HCT116 (cell line): ENCODE data around the gene KCNAB2. TPM values are rescaled to one million over a fixed set of nuclear protein-coding genes. Genes with fewer than 3 reads are reported as not detected.

Experiments
- ATAC-seq: fragments of 200-7000 bp; cut with Tn5 transposase; 2 replicates; pipeline ENCODE4 v1.9.1; 2020; ENCODE audit warnings: mild to moderate bottlenecking, moderate library complexity
- BruUV-seq: library from RNA; stranded (reverse); fragments of 400-500 nt; replicated peaks from 2 replicates; lab custom pipeline; 2021; lab: Mats Ljungman, UMichigan
- CTCF ChIA-PET: fragments of 300-600 bp; sonication (Branson Sonifier 250); formaldehyde crosslinking; loops from one replicate; lab custom pipeline; 2021; ENCODE audit warnings: antibody characterized with exemption; lab: Charles Lee
- POLR2A ChIA-PET: fragments of 300-600, 350-600 bp; sonication (Branson Sonifier 250); formaldehyde crosslinking; loops from one replicate; lab custom pipeline; 2021; ENCODE audit warnings: antibody characterized with exemption; lab: Charles Lee
- RAD21 ChIA-PET, 2 experiments: fragments of 300-600 bp; sonication (Branson Sonifier 250); formaldehyde crosslinking; loops; one replicate each; lab custom pipeline; 2023; ENCODE audit warnings: low total read pairs in 2 of 2; ENCODE audit not compliant: uncharacterized antibody in 2 of 2, unreplicated experiment in 2 of 2, low non-redundant PET in 1 of 2; lab: Charles Lee
- DNase-seq: peaks from one replicate; pipeline ENCODE4 v3.0.0-alpha.2; 2010; ENCODE audit warnings: low read depth, low spot score
- H2AFZ ChIP-seq: fragments of 200-600 bp; shearing (Covaris generic), sonication (generic); 2 replicates; pipeline ENCODE4 v1.6.1; 2017; ENCODE audit warnings: low read depth, mixed run types, mixed read lengths, antibody characterized with exemption, low read length; ENCODE audit not compliant: poor library complexity, severe bottlenecking
- H3K27ac ChIP-seq: 2 replicates; pipeline ENCODE4 v1.5.1; 2012; ENCODE audit warnings: low read depth, low read length
- H3K27me3 ChIP-seq: fragments of 200-600 bp; sonication (generic); 2 replicates; pipeline ENCODE4 v1.6.1; 2016; ENCODE audit warnings: mixed run types, low read length, mixed read lengths; ENCODE audit not compliant: insufficient read depth
- H3K36me3 ChIP-seq, 2 experiments: fragments of 200-500 bp in 1 of 2; fragments of 200-600 bp in 1 of 2; sonication (Bioruptor generic) in 1 of 2; sonication (generic) in 1 of 2; 2 replicates each; pipeline versions ENCODE4 v1.5.1 to v1.6.1; 2014 to 2016; ENCODE audit warnings: low read length in 2 of 2, inconsistent platforms in 1 of 2, mixed read lengths in 1 of 2, mixed run types in 1 of 2; ENCODE audit not compliant: insufficient read depth in 2 of 2, control insufficient read depth in 1 of 2
- H3K4me1 ChIP-seq, 2 experiments: fragments of 200-600 bp in 1 of 2; sonication (generic) in 1 of 2; 2 replicates each; pipeline versions ENCODE4 v1.5.1 to v1.6.1; 2012 to 2017; ENCODE audit warnings: low read length in 2 of 2, inconsistent platforms in 1 of 2, mild to moderate bottlenecking in 1 of 2, mixed read lengths in 1 of 2, mixed run types in 1 of 2, moderate library complexity in 1 of 2; ENCODE audit not compliant: insufficient read depth in 2 of 2, control insufficient read depth in 1 of 2
- H3K4me2 ChIP-seq: fragments of 200-600 bp; sonication (generic); 2 replicates; pipeline ENCODE4 v1.6.1; 2017; ENCODE audit warnings: mixed run types, low read length, mixed read lengths
- H3K4me3 ChIP-seq, 2 experiments: fragments of 200-600 bp in 1 of 2; sonication (generic) in 1 of 2; replicated peaks in 1 of 2; 2 replicates each; pipeline ENCODE4 v1.5.1; 2011 to 2016; ENCODE audit warnings: low read length in 2 of 2, control low read depth in 1 of 2, low read depth in 1 of 2, mild to moderate bottlenecking in 1 of 2, mixed read lengths in 1 of 2, mixed run types in 1 of 2
- H3K79me2 ChIP-seq: fragments of 200-600 bp; sonication (generic); 2 replicates; pipeline ENCODE4 v1.6.1; 2017; ENCODE audit warnings: mild to moderate bottlenecking, mixed run types, low read length, moderate library complexity, mixed read lengths; ENCODE audit not compliant: insufficient read depth
- H3K9ac ChIP-seq: fragments of 200-600 bp; sonication (generic); 2 replicates; pipeline ENCODE4 v1.6.1; 2016; ENCODE audit warnings: low read length, mixed read lengths
- H3K9me2 ChIP-seq: fragments of 200-600 bp; sonication (generic), shearing (Covaris generic); 2 replicates; pipeline ENCODE4 v1.6.1; 2017; ENCODE audit warnings: mixed run types, mild to moderate bottlenecking, moderate library complexity; ENCODE audit not compliant: insufficient read depth
- H3K9me3 ChIP-seq, 2 experiments: fragments of 200-500 bp in 1 of 2; fragments of 200-600 bp in 1 of 2; sonication (Bioruptor generic) in 1 of 2; sonication (generic) in 1 of 2; 2 replicates each; pipeline ENCODE4 v1.6.1; 2014 to 2017; ENCODE audit warnings: low read length in 2 of 2, mixed read lengths in 2 of 2, inconsistent platforms in 1 of 2, low read depth in 1 of 2, mild to moderate bottlenecking in 1 of 2, mixed run types in 1 of 2, moderate library complexity in 1 of 2; ENCODE audit not compliant: control insufficient read depth in 1 of 2, insufficient read depth in 1 of 2
- H4K20me1 ChIP-seq: fragments of 200-600 bp; sonication (generic), shearing (Covaris generic); 2 replicates; pipeline ENCODE4 v1.6.1; 2017; ENCODE audit warnings: mixed run types, mild to moderate bottlenecking, moderate library complexity; ENCODE audit not compliant: insufficient read depth
- EGR1 ChIP-seq: IDR thresholded peaks from 2 replicates; pipeline ENCODE4 v1.6.1; 2012; ENCODE audit warnings: low read depth
- ELF1 ChIP-seq: IDR thresholded peaks from 2 replicates; pipeline ENCODE4 v1.6.1; 2012; ENCODE audit warnings: low read depth, borderline replicate concordance
- EZH2phosphoT487 ChIP-seq: fragments of 200-600 bp; IDR thresholded peaks from 2 replicates; pipeline ENCODE4 v1.6.1; 2018; ENCODE audit warnings: antibody characterized with exemption, borderline replicate concordance
- JUND ChIP-seq: IDR thresholded peaks from 2 replicates; pipeline ENCODE4 v1.6.1; 2012
- POLR2AphosphoS5 ChIP-seq: IDR thresholded peaks from 2 replicates; pipeline ENCODE4 v1.6.1; 2011; ENCODE audit warnings: mild to moderate bottlenecking, low read depth, low read length, moderate library complexity
- SIN3A ChIP-seq: IDR thresholded peaks from 2 replicates; pipeline ENCODE4 v1.6.1; 2012; ENCODE audit warnings: low read depth
- SRF ChIP-seq: IDR thresholded peaks from 2 replicates; pipeline ENCODE4 v1.6.1; 2012; ENCODE audit warnings: low read depth
- TCF7L2 ChIP-seq: IDR thresholded peaks from 2 replicates; pipeline ENCODE4 v1.7.0; 2011; ENCODE audit warnings: borderline replicate concordance, inconsistent platforms; ENCODE audit not compliant: insufficient read depth, insufficient read length; ENCODE audit errors: extremely low read depth
- YY1 ChIP-seq: IDR thresholded peaks from 2 replicates; pipeline ENCODE4 v1.6.1; 2011; ENCODE audit warnings: low read length, low read depth, moderate library complexity, mild to moderate bottlenecking; ENCODE audit not compliant: insufficient replicate concordance; ENCODE audit errors: extremely low read depth
- ZFX ChIP-seq: fragments of 450-650 bp; IDR thresholded peaks from 2 replicates; pipeline ENCODE4 v1.6.1; 2017
- intact Hi-C: fragments of 100-400 bp; cut with micrococcal nuclease; formaldehyde crosslinking; loops from 2 replicates; pipeline ENCODE4 v1.10.0; 2022
- total RNA-seq: library from RNA; stranded (reverse); gene quantifications from one replicate; pipeline ENCODE4 v1.2.1, GENCODE V29; 2021; ENCODE audit not compliant: unreplicated experiment
- TF ChIP-seq, protein P1 (sequence below), 3 experiments: fragments of 200-600 bp in 1 of 3; sonication (generic) in 1 of 3; IDR thresholded peaks in 2 of 3; conservative IDR thresholded peaks in 1 of 3; 2 replicates each; pipeline ENCODE4 v1.5.1; 2012 to 2017; ENCODE audit warnings: low read depth in 2 of 3, low read length in 2 of 3, antibody characterized with exemption in 1 of 3, borderline replicate concordance in 1 of 3, control low read depth in 1 of 3, mild to moderate bottlenecking in 1 of 3, mixed read lengths in 1 of 3, mixed run types in 1 of 3, moderate library complexity in 1 of 3; ENCODE audit not compliant: insufficient read depth in 1 of 3
- TF ChIP-seq, protein P2 (sequence below): IDR thresholded peaks from 2 replicates; pipeline ENCODE4 v1.6.1; 2011; ENCODE audit warnings: mild to moderate bottlenecking, low read length, moderate library complexity; ENCODE audit not compliant: insufficient replicate concordance; ENCODE audit errors: extremely low read depth

KCNAB2 gene
- total RNA-seq, 1 experiment from 2014 or later, result 18.1 TPM

DNA sequence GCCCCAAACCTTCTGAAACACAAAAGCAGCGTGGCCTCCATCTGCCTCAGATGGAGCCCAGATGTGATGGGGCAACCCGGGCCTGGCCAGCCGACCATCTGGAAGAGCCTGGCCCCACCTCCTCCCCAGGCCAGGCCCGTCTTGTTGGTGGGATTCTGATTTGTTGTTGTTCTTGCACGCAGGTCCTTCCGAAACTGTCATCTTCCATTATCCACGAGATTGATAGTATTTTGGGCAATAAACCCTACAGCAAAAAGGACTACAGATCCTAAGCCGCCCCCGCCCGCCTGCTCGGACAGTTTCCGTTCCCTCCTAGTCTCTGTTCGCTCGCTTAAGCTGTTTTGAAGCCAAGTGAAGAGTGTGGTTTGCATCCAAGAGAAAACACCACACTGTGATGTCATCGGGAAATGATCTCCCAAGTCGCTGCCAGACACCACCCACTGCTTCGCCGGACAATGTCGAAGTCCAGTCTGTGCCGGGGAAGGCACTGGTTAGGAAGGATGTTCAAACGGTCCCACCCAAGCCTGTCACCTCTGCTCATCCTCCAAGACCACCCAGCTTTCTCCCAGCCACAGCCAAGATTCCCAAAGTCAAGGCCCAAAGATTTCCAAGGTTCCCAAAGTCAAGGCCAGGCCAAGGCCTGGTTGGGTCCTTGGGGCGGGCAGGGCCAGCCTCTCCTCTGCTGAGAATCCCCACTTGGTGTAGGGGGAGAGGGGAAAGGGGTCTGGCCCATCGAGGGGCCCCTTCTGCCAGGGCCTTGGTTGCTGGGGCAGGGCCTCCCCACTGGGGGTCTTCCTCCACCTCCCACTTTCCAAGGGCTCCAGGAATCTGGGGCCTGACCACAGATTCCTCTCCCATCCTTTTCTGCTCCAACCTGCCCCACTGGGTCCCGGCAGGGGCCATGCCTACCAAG lies 52.9 kb downstream of the KCNAB2 start:
- H3K27me3 ChIP-seq, result no peaks in the 10 kb centered on the region
- no peak overlapping the region for H3K4me2 ChIP-seq
- no peaks in the 10 kb centered on the region for H3K36me3 ChIP-seq
- no peak overlapping the region for H3K9ac ChIP-seq
- no peaks in the 10 kb centered on the region for H3K9me2 ChIP-seq
- intact Hi-C loops, result loop anchor here (1.0 kb wide), 1 partner anchor 45 kb away; no protein-coding TSS in a partner anchor
- ATAC-seq, result no peak
- BruUV-seq, result no TSS peak
- ChIA-PET RAD21 (no interaction called here), CTCF (no interaction called here), POLR2A (no interaction called here)
- DNase-seq, result no peak
- no peak overlapping the region for H3K27ac ChIP-seq
- H3K9me3 ChIP-seq, result no peaks in the 10 kb centered on the region
- no peak overlapping the region for H3K4me3 ChIP-seq
- no peaks in the 10 kb centered on the region; a peak in 2 of 4 replicates for H3K4me1 ChIP-seq
- TF ChIP-seq, protein P1, sequence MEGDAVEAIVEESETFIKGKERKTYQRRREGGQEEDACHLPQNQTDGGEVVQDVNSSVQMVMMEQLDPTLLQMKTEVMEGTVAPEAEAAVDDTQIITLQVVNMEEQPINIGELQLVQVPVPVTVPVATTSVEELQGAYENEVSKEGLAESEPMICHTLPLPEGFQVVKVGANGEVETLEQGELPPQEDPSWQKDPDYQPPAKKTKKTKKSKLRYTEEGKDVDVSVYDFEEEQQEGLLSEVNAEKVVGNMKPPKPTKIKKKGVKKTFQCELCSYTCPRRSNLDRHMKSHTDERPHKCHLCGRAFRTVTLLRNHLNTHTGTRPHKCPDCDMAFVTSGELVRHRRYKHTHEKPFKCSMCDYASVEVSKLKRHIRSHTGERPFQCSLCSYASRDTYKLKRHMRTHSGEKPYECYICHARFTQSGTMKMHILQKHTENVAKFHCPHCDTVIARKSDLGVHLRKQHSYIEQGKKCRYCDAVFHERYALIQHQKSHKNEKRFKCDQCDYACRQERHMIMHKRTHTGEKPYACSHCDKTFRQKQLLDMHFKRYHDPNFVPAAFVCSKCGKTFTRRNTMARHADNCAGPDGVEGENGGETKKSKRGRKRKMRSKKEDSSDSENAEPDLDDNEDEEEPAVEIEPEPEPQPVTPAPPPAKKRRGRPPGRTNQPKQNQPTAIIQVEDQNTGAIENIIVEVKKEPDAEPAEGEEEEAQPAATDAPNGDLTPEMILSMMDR (IDR thresholded peaks at IDR 0.05 in 2 of 3, conservative IDR thresholded peaks at IDR 0.05 in 1 of 3; ENCODE audit: borderline replicate concordance in 1 of 3, insufficient read depth in 1 of 3, low read depth in 2 of 3, low read length in 2 of 3), result no peak
- TF ChIP-seq, protein P2, sequence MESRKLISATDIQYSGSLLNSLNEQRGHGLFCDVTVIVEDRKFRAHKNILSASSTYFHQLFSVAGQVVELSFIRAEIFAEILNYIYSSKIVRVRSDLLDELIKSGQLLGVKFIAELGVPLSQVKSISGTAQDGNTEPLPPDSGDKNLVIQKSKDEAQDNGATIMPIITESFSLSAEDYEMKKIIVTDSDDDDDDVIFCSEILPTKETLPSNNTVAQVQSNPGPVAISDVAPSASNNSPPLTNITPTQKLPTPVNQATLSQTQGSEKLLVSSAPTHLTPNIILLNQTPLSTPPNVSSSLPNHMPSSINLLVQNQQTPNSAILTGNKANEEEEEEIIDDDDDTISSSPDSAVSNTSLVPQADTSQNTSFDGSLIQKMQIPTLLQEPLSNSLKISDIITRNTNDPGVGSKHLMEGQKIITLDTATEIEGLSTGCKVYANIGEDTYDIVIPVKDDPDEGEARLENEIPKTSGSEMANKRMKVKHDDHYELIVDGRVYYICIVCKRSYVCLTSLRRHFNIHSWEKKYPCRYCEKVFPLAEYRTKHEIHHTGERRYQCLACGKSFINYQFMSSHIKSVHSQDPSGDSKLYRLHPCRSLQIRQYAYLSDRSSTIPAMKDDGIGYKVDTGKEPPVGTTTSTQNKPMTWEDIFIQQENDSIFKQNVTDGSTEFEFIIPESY, result no peak
- TF ChIP-seq TCF7L2 (no peak), SIN3A (no peak), SRF (no peak), EGR1 (no peak), YY1 (no peak), POLR2AphosphoS5 (no peak), EZH2phosphoT487 (no peak), ZFX (no peak), JUND (no peak), ELF1 (no peak)
- no peaks in the 10 kb centered on the region for H4K20me1 ChIP-seq
- H3K79me2 ChIP-seq, result no peaks in the 10 kb centered on the region
- H2AFZ ChIP-seq, result no peak overlapping the region
